Stimulated activated CD8-positive, alpha-beta memory T cell treated with anti-CD3 and anti-CD28 coated beads, Interleukin-7, amount 100 ng/mL, for 1 hour (primary cell): Measurements from ENCODE around the gene RNF175.
A peak's percentile ranks its signal among the peaks of the same experiment; 100 is the strongest.

Source experiments
- DNase-seq, 2 donors: peaks; one replicate each; pipeline ENCODE4 v3.0.0-alpha.2; 2020; ENCODE audit warnings: low read depth in 2 of 2

The RNF175 gene

DNA sequence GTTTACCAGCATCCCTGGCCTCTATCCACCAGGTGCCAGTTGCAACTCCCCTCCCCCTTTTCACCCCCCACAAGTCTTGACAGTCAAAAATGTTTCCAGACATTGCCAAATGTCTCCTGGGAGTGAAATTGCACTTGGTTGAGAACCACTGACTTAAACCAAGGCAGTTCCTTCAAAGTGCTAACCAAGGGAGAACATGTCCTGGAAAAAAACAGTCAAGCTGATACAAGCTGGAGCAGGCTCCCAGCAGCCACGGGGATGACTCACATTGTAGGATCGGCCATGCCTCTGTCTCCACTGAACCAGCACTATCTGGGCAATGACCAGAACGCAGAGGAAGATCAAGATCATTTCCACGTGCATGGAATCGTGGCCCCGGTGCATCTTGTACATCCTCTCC is 11.4 kb downstream of the RNF175 start:
- no peak for DNase-seq

GRCh38 chr4:153747406-153747955 is 12.3 kb downstream of the RNF175 start:
- no peak for DNase-seq

- no peak for DNase-seq
These were observed 14.2 kb downstream of the RNF175 start for GRCh38 chr4:153745651-153746050.

- no peak for DNase-seq
These were observed 18.3 kb downstream of the RNF175 start for GRCh38 chr4:153741541-153741940.

GRCh38 chr4:153735906-153736461 is 23.8 kb downstream of the RNF175 start:
- DNase-seq: no peak

DNA sequence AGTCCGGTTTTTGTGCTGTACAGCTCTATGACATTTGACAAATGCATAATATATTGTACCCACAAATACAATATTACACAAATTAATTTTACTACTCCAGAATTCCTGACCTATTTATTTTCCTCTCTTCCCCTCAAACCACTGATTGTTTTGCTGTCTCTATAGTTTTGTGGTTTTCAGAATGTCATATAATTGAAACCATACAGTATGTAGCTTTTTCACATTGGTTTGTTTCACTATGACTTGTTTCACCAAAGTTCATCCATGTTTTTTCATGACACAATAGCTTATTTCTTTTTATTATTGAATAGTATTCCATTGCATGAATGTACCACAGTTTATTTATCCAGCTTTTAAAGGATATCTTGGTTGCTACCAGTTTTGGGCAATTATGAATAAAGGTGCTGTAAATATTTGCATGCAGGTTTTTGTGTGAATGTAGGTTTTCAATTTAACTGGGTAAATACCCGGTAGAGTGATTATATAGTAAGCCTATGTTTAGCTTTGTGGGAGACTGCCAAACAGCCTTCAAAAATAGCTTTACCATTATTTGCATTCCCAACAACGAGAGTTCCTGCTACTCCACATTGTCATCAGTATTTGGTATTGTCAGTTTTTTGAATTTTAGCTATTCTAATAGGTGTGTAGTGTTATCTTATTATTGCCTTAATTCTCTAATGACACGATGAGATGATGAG is 25.9 kb downstream of the RNF175 start:
- DNase-seq: no peak

DNA sequence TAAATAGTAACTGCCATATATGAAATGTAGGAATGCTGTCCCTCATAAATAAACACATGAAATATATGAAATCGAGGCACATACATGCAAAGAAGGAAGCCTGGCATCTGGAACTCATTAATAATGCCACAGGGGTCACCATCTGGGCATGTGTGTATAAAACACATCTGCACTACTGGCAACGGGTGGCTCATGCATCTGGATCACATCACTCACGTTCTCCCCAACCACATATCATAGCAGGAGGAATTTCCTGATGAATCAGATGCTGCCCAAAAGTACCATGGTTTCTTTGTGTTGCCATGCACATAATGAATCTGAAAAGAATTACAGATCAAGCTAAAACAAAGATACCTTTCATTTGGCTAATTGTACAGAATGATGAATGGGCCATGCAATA is 28.6 kb downstream of the RNF175 start:
- DNase-seq: no peak

- DNase-seq: no peak
These were observed 29.9 kb downstream of the RNF175 start for GRCh38 chr4:153729895-153730294.

- DNase-seq: no peak
These were observed 31.2 kb downstream of the RNF175 start for GRCh38 chr4:153728660-153729059.

DNA sequence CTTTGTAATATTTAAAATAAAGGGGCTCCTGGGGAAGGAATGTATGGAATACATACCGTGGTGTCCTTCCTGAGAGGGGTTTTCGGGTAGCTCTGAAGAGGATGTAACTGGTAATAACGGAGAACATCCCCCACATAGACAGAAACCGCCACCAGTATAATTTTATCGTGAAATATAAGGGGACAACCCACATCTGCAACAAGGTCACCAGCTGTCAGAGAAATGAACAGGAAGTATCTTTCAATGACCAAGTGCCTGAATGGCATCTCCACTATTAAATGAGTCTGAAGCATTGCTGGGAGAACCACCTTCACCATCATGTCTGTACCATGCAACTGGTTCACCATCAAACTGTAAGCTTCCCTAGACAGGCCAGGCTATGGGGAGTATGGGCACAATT is 31.7 kb downstream of the RNF175 start:
- DNase-seq: no peak

GRCh38 chr4:153725831-153726154 is 34.0 kb downstream of the RNF175 start:
- DNase-seq: no peak

- DNase-seq: no peak
These were observed 34.5 kb downstream of the RNF175 start for GRCh38 chr4:153725136-153725830.

DNA sequence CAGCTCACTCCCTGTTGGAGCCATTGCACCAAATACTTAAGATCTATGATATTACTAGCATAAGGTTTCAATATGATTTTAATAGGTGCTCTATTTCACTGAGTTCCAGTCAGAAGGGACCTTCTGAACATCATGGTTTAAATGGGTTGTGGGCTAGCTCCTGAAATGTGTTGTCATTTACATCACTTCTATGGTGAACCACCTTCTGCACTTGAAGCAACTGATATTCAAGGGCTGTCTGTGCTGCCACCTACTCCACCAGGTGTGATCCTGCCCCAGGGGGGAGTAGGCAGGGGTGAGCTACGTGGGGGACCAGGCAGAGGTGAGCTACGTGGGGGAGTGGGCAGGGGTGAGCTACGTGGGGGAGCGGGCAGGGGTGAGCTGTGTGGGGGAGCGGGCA is 35.2 kb downstream of the RNF175 start:
- DNase-seq: no peak

DNA sequence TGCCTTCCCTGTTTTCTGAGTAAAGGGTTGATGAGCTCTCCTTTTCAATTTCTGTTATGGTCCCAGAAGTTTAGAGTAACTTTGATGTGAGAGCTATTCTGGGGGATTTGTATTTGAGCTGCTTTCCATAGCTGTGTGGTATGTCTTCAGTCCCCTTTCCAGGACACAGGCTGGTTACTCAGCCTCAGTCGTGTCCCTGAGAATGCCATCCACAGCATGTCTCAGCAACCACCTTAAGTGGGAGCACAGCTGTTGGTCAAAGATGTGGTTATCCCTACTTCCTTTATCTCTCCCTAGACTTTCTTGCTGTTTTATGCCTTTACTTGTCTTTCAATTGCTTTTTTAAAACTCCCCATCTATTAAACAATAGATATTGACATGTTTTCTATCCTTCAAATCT is 37.8 kb downstream of the RNF175 start:
- DNase-seq: no peak

DNA sequence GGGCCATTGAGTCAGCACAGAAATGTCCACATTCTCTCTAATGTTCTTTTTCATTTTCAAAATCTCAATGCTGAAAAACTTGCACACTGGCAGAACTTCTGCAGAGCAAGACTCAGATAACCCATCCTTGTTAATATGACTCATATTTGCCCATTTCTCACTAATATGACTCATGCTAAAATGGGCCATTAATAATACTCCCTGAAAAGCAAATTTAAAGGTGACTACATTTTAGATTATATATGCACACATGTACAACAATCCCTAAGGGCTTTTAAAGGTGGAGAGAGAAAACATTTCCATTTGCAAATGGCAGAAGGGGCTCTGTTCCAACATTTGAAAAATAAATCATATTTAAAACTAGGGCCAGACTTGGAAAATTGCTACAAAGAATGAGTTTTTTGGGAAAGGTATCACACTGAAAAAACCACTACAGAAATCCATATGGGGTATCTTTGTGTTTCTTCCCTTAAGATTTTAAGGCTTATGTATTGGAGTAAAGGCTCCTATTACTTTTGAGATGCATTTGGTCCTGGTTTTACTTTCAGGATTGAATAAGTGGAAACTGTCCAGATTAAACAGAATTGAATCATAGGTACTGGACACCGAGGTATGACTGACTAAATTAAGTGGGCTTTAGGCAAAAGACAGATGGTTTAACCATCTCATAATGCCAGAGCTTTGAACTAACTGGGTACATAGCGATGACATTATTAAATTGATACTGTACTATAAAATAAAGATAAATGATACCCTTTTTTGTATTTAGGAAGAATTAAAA is 45.8 kb downstream of the RNF175 start:
- DNase-seq: no peak

GRCh38 chr4:153710681-153711080 is 49.1 kb downstream of the RNF175 start:
- no peak for DNase-seq

DNA sequence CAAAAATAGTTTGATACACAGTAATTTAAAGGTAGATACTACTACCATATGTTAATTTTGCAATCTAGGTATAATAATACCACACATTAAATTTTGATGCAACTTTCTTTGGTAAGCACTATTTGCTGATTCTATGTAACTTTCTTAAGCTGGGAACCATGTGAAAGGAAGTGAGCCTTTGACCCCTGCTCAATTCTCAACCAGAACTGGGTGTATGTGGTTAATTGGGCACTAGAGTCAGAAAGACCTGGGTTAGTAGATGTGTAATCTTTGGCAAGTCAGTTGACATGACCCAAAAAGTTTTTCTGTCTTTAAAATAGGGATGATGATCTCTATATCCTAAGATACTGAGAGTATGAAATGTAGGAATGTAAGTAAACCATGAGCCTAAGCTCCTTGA is 53.3 kb downstream of the RNF175 start:
- DNase-seq: no peak

DNA sequence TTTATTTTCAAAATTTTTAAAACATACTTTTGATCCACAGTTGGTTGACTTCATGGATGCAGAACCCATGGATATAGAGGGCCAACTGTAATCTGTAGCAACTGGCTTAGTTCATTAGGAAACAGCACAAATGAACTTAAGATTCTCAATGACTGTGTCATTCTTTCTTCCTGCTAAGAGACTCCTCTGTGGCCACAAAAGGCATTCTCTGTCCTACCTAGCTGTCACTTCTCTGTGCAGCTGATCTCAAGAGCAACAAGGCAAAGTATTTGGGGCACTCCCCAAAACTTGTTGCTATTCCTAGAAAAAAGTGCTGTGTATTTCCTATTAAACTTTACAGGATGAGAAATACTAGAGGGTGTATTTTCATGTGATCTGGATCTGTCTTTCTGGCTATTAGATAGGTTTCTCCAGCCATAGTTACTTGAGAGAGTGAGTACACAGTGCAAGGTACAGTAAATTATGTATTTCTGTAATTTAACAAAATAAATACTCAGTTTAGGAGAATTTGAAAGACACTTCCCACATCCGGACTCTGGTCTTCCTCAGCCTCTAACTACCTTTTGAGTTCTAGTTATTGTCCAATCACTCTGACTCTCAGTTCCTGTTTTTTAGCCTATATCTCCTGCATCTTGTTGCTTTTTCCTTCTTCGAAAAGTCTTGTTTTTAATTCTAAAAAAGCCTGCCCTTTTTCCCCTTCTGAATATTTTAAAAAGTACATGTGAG is 53.9 kb downstream of the RNF175 start:
- no peak for DNase-seq

DNA sequence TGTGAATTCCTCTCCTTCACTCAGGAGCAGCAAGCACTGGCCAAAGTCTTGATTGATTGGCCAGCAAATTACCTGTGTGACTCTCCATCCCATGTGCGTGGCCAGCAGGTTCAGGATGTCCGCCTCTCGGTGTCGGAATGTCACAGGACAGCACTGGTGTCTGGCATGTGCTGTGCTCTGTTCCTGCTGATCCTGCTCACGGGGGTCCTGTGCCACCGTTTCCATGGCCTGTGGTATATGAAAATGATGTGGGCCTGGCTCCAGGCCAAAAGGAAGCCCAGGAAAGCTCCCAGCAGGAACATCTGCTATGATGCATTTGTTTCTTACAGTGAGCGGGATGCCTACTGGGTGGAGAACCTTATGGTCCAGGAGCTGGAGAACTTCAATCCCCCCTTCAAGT is 55.3 kb downstream of the RNF175 start:
- DNase-seq: no peak

GRCh38 chr4:153684971-153685371 is 74.9 kb downstream of the RNF175 start:
- DNase-seq: no peak

- DNase-seq: peak; percentile 17 to 23
These were observed 75.4 kb downstream of the RNF175 start, which contains the start of gene TLR2 for GRCh38 chr4:153684182-153684970. TLR2 (plus strand) TSS chr4:153684280; CDS start chr4:153702908, 18,628 bp downstream.
